Osteoblast (primary cell): ENCODE measurements around the gene ZC3H11A. TPM values are rescaled to one million over a fixed set of nuclear protein-coding genes. Genes with fewer than 3 reads are reported as not detected.
A peak's percentile ranks its signal among the peaks of the same experiment; 100 is the strongest.

Experiments used
- DNase-seq: peaks from one replicate; pipeline ENCODE4 v3.0.0; 2011; ENCODE audit warnings: low spot score, mixed read lengths; ENCODE audit not compliant: insufficient read length; ENCODE audit errors: missing footprints
- H2AFZ ChIP-seq: 2 replicates; pipeline ENCODE4 v1.6.0; 2011; ENCODE audit warnings: mild to moderate bottlenecking, low read length
- H3K27ac ChIP-seq: 2 replicates; pipeline ENCODE4 v1.5.1; 2011; ENCODE audit warnings: mild to moderate bottlenecking, low read depth, low read length, moderate library complexity
- H3K27me3 ChIP-seq: 2 replicates; pipeline ENCODE4 v1.6.0; 2012; ENCODE audit warnings: mild to moderate bottlenecking, control low read depth, inconsistent platforms, low read length, moderate library complexity; ENCODE audit not compliant: insufficient read depth
- H3K36me3 ChIP-seq: 2 replicates; pipeline ENCODE4 v1.5.1; 2011; ENCODE audit warnings: mild to moderate bottlenecking, low read length, control low read depth, moderate library complexity; ENCODE audit not compliant: insufficient read depth
- H3K4me1 ChIP-seq: 2 replicates; pipeline ENCODE4 v1.5.1; 2011; ENCODE audit warnings: mild to moderate bottlenecking, low read length, control low read depth, moderate library complexity; ENCODE audit not compliant: insufficient read depth
- H3K4me2 ChIP-seq: 2 replicates; pipeline ENCODE4 v1.6.0; 2011; ENCODE audit warnings: mild to moderate bottlenecking, low read length; ENCODE audit not compliant: insufficient read depth
- H3K4me3 ChIP-seq: fragments of 200-600 bp; sonication (generic); 3 replicates; pipeline ENCODE4 v1.5.1; 2012; ENCODE audit warnings: mild to moderate bottlenecking, low read length, inconsistent platforms; ENCODE audit not compliant: insufficient read depth
- H3K79me2 ChIP-seq: 2 replicates; pipeline ENCODE4 v1.6.0; 2012; ENCODE audit warnings: mild to moderate bottlenecking, low read length, control low read depth, inconsistent platforms; ENCODE audit not compliant: insufficient read depth
- H3K9me3 ChIP-seq: 2 replicates; pipeline ENCODE4 v1.5.1; 2011; ENCODE audit warnings: low read depth, low read length, control low read depth
- H4K20me1 ChIP-seq: 2 replicates; pipeline ENCODE4 v1.6.0; 2012; ENCODE audit warnings: mild to moderate bottlenecking, low read length, control low read depth; ENCODE audit not compliant: insufficient read depth
- total RNA-seq: library from RNA; depleted of rRNA; stranded (reverse); fragments of >200 nt; gene quantifications from 2 replicates; pipeline ENCODE4 v1.2.3, GENCODE V29; 2012
- TF ChIP-seq, protein P1 (sequence below): IDR thresholded peaks from 2 replicates; pipeline ENCODE4 v1.5.1; 2011; ENCODE audit warnings: mild to moderate bottlenecking, low read depth, low read length, moderate library complexity; ENCODE audit errors: extremely low read depth

The ZC3H11A gene
- total RNA-seq, 1 donor = 128 TPM

GRCh38 chr1:203799157-203799556 is 3.7 kb downstream of the ZC3H11A start:
- Histone ChIP-seq H4K20me1 (peaks cover 73% of the 10 kb centered on the region), H3K27me3 (no peaks in the 10 kb centered on the region), H3K4me1 (peaks cover 35% of the 10 kb centered on the region), H3K9me3 (no peaks in the 10 kb centered on the region), H3K4me2 (peak overlapping the region; percentile 10), H3K4me3 (no peak overlapping the region), H2AFZ (no peak overlapping the region), H3K27ac (peak overlapping the region; percentile 14), H3K79me2 (peaks cover 80% of the 10 kb centered on the region), H3K36me3 (peaks cover 32% of the 10 kb centered on the region)
- TF ChIP-seq, protein P1, sequence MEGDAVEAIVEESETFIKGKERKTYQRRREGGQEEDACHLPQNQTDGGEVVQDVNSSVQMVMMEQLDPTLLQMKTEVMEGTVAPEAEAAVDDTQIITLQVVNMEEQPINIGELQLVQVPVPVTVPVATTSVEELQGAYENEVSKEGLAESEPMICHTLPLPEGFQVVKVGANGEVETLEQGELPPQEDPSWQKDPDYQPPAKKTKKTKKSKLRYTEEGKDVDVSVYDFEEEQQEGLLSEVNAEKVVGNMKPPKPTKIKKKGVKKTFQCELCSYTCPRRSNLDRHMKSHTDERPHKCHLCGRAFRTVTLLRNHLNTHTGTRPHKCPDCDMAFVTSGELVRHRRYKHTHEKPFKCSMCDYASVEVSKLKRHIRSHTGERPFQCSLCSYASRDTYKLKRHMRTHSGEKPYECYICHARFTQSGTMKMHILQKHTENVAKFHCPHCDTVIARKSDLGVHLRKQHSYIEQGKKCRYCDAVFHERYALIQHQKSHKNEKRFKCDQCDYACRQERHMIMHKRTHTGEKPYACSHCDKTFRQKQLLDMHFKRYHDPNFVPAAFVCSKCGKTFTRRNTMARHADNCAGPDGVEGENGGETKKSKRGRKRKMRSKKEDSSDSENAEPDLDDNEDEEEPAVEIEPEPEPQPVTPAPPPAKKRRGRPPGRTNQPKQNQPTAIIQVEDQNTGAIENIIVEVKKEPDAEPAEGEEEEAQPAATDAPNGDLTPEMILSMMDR = no peak
- DNase-seq = no peak

DNA sequence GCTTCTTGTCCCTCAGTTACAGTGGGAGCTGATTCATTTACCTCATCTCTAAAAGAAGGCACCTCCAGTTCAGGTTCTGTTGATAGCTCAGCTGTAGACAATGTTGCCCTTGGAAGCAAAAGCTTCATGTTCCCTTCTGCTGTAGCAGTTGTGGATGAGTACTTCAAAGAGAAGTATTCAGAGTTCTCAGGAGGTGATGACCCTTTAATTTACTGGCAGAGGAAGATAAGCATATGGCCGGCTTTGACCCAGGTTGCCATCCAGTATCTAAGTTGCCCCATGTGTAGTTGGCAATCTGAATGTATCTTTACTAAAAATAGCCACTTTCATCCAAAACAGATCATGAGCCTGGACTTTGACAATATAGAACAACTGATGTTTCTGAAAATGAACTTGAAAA is 4.5 kb downstream of the ZC3H11A start:
- Histone ChIP-seq H4K20me1 (peaks cover 78% of the 10 kb centered on the region), H3K79me2 (peaks cover 88% of the 10 kb centered on the region), H3K9me3 (no peaks in the 10 kb centered on the region), H3K4me2 (peak overlapping the region; percentile 31), H2AFZ (no peak overlapping the region), H3K4me3 (no peak overlapping the region), H3K27me3 (no peaks in the 10 kb centered on the region), H3K27ac (peak overlapping the region; percentile 14), H3K36me3 (peaks cover 32% of the 10 kb centered on the region), H3K4me1 (peaks cover 32% of the 10 kb centered on the region)
- no peak for DNase-seq
- TF ChIP-seq, protein P1 = no peak

- Histone ChIP-seq H3K4me3 (no peak overlapping the region), H3K27me3 (no peaks in the 10 kb centered on the region), H4K20me1 (peaks cover 77% of the 10 kb centered on the region), H3K36me3 (peaks cover 45% of the 10 kb centered on the region), H3K4me1 (peaks cover 11% of the 10 kb centered on the region), H3K79me2 (peaks cover 89% of the 10 kb centered on the region), H3K4me2 (no peak overlapping the region), H2AFZ (no peak overlapping the region), H3K27ac (no peak overlapping the region), H3K9me3 (no peaks in the 10 kb centered on the region)
- DNase-seq = no peak
- TF ChIP-seq, protein P1 = no peak
These were observed 10.3 kb downstream of the ZC3H11A start for GRCh38 chr1:203805689-203806088.

GRCh38 chr1:203807196-203807595 is 11.8 kb downstream of the ZC3H11A start:
- peaks cover 11% of the 10 kb centered on the region for H3K4me1 ChIP-seq
- no peaks in the 10 kb centered on the region for H3K27me3 ChIP-seq
- no peak overlapping the region for H3K4me3 ChIP-seq
- no peak overlapping the region for H2AFZ ChIP-seq
- TF ChIP-seq, protein P1 = no peak
- H3K9me3 ChIP-seq = no peaks in the 10 kb centered on the region
- no peak overlapping the region for H3K4me2 ChIP-seq
- H3K79me2 ChIP-seq = peaks cover 89% of the 10 kb centered on the region
- H4K20me1 ChIP-seq = peaks cover 74% of the 10 kb centered on the region
- H3K27ac ChIP-seq = peak overlapping the region; percentile 68
- no peak for DNase-seq
- peaks cover 56% of the 10 kb centered on the region for H3K36me3 ChIP-seq
